ENCODE results near the gene NPDC1. TPM values are rescaled to one million over a fixed set of nuclear protein-coding genes. Genes with fewer than 3 reads are reported as not detected.

NPDC1 gene
- polyA plus RNA-seq, 12 donors: 26.6 to 48.0 (median 30.3) TPM; not detected in 1

DNA sequence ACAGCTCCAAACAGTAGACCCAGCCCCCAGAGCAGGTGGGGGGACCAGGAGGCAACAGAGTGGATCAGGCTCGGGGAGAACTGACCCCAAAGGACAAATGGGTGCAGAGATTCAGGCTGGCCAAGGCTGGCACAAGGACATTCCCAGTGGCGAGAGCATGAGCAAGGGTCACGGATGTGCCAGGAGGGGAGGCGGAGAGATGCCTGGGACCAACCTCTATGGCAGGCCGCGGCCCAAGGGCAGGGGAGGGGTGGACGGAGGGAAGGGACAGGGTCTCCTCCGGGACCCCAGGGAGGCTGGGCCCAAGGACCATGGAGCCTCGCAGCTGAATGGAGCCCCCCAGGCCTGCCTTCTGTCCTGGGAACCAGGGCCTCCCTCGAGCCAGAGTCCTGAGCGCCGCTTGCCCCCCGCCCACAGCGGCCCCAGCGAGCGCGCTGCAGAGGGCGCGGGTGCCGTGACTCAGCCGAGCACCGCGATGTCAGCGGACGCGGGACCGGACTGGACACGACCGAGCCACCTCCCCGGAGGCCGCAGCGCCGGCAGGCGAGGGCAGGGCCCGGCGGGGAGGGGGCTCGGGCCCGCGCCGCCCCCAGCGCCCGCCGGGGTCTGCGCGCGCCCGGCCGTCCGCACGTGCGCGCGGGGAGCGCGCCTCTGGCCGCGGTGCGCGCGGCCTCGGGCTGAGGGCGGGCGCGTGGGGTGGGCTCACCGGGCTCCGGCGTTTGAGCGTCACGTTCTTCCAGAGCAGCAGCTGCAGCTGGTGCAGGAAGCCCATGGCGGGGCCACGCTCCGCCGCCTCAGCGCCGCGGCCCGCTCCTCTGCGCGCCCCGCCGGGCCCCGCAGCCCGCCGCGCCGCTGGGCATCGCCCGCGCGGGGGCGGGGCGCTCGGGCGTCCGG is 18.4 kb downstream of the NPDC1 start, which contains the start of gene ABCA2:
Gene ABCA2, minus strand, starts transcription at position 869 of the 894 bp plus-strand sequence. Its CDS starts 97 bp downstream, at position 772.
- DNase-seq: no peak

DNA sequence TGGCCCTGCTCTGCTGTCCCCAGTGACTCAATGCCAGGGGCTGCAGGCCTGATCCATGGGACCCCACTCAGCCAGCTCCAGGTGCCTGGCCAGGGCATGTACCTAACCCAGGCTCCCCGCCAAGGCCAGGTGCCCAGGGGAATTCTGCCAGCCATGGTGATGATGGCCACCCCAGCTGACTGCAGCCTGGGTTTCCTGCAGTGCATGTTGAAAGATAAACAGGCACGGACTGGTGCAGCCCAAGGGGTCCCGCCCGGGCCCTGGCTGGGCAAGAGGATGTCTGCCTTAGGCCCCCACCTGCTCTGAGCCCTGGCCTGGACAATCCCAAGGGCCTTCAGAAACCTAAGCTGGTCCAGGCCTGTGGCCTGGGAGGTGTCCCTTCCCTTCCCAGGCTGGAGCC is 19.1 kb downstream of the NPDC1 start:
- no peak for DNase-seq

- DNase-seq: no peak
Measured at GRCh38 chr9:137026384-137026783, 19.6 kb downstream of the NPDC1 start.

DNA sequence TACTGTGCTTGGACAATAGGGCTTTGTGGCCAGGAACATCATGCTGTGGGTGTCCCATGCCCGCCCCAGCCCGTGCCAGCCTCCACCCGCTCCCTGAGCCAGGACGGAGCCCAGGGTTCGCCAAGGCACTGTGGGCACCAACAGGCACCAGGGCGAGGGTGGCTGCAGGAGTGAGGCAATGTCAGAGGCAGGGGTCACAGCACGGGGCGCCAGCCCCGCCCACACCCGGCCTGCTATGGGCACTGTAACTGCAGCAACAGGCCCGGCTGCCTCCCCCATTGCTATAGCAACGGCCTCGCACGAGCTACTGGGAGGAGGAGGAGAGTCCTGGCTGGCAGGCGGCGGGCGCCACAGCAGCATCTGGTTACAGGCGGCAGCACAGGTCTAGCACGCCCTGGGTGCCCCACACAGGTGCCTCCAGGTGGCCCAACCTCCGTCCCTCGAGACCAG is 20.4 kb downstream of the NPDC1 start:
- DNase-seq: no peak

DNA sequence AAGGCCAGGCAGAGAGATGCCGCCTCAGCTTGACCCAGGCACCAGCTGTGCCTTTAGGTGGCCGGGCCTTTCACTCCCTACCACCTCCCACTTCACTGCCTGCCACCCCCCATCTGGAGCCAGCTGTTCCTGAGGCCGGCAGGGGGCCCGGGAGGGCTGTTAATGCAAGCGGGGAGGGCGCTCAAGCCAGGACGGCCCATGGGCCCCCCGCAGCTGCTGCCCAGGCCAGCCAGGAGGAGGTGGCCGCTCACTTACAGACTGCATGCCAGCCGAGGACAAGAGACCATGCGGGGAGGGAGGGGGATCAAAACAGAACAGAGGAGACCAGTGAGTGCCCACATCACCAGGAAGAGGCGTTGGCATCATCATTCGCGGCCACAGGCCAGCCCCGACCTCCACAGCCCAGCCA is 22.4 kb downstream of the NPDC1 start:
- no peak for DNase-seq

DNA sequence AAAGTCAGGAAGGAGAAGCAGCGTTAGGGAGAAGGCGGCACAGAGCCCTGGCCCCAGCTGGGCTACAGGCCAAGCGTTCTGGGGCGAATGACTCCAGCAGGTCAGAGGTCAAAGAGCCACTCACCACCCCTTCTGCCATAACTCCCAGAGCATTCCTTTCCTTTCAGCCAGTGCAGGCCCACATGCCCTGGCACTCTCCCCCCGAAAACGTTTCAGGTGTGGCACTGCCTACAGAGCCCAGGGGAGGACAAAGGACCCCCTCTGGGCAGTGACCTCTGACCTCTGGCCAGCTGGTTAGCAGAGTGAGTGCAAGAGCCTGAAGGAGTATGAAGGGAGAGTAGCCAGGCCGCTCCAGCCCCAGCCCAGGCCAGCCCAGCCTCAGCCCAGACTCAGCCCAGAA is 22.8 kb downstream of the NPDC1 start:
- DNase-seq: no peak

GRCh38 chr9:137022662-137023008 is 23.3 kb downstream of the NPDC1 start:
- no peak for DNase-seq

DNA sequence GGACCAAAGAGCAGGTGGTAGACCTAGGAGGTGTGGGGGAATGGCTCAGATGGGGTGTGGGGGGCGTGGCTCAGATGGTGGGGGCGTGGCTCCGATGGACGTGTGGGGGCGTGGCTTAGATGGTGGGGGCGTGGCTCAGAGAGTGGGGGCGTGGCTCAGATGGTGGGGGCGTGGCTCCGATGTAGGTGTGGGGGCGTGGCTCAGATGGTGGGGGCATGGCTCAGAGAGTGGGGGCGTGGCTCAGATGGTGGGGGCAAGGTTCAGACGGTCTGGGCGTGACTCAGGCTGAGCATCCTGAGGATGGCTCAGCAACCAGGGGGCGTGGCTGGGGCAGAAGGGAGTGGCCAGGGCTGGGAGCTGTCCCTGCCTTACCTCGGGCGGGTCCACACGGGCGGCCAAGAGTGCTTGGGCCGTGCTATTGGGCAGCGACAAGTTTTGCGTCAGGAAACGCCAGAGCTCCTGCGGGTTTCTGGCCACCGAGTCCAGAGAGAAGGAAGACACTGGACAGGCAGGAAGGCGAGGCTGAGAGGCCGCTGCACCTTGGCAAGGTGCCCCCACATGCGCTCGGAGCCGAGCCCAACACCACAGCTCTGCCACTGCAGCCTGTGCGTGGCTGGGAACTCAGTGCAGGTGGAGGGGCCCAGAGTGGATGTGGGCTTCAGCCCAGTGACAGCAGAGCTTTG is 23.9 kb downstream of the NPDC1 start:
- DNase-seq: no peak

DNA sequence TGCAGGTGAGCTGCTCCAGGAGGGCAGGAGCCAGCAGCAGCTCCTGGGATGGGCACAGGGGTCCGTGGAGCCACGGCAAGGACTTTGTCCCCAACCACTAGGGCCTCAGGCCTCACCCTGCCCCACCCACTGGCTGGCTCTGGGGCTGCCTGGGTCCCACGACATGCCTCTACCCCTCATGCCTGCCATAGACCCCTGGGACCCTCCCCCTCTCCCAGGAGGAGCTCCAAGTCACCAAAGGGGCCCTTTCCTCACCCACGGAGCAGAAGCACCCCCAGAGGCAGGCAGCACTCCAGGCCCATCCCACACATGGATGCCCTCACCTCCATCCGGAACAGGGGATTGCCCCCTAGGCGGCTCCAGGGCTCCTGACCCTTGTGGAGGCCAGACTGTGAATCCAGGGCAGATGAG is 24.4 kb downstream of the NPDC1 start:
- DNase-seq: no peak

DNA sequence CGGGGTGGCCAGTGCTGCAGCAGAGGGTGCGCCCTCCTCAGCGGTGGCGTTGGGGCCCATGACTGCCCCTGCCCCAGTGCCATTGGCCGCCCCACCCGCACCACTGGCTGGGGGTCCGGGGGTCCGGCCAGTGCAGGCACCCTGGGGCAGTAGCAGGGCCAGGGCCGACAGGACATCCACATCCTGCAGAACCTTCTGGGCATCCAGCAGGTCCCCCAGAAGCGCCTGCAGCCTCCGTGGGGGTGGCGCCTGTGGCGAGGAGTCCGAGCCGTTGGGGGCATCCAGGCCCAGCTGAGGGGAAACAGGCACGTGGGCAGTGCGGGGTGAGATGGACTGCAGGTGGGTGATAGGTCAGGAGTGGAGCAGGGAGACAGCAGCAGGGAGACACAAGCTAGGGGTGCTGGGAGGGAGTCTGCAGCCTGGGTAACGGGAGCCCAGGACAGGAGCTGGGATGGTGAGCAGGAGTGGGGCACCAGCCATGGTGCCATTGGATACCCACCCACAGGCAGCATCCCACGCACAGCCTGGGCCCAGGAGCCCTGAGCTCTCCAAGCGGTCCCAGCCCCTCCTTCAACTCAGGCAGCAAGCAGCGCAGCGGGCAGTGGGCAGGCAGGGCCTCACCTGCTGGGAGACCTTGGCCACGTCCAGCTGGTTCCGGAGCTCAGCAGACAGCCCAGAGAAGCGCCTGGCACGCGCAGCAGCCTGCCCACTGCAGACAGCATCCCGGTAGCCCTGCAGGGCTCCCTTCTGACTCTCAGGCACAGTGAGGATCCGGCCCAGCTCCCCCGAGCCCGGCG is 25.0 kb downstream of the NPDC1 start:
- DNase-seq: no peak

- DNase-seq: no peak
Measured at GRCh38 chr9:137019891-137020683, 25.9 kb downstream of the NPDC1 start.

DNA sequence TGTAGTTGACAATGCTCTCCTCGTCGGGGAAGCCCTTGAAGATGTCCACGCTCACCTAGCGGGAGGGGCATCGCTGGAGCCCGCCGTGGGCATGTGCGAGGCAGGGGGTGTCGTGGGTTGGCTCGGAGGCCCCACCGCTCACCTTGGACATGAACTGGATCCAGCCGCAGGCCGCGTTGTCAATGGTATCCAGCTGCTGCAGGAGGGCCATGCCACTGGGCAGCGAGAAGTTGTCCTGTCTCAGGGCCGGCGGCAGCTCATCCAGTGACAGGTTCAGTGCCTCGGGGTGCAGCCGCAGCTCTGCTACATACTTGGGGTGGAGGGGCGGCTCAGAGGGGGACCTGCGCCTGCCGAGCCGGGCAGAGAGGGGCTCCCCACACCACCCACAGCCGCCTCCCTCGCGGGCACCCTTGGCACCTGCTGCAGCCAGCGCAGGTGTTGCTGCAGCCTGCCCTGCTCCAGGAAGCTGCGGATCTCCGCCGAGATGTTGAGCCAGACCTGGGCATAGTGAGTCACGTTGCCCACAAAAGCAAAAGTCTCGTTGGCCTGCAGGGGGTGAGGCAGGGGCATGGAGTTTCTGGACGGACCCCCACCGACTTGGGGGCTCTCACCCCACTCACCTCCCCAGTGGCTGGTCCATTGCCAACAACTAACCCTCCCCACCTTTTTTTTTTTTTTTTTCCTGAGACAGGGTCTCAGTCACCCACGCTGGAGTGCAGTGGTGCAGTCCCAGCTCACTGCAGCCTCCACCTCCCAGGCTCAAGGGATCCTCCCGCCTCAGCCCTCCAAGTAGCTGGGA is 27.0 kb downstream of the NPDC1 start:
- no peak for DNase-seq

DNA sequence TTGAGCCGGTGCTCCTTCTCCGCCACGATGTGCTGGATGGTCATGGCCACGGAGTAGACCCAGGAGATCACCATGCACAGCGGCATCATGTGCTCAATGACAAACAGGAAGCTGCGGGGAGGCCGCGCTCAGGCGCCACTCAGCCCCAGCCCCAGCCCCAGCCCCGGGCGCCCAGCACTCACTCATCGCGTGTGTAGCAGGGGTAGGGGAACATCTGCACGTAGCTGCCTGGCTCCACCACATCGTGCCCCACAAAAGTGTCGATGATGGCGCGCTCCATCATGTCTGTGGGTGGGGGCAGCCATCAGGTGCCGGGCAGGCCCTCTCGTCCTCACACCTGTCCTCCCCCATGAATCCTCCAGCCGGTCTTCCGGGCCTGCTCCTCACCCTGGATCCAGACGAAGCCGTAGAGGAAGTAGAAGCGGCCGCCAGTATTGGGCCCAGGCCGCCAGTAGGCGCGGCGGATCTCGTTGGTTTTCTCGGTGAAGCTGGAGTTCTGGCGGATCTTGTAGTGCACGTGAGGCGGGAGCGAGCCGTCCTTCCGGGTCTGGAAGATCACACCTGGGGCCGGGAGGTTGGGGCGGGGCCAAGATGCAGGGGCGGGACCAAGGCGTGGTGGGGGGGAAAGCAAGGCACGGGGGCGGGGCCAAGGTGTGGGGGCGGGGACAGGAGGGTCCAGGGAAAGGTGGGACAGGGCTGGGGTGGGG is 28.0 kb downstream of the NPDC1 start:
- no peak for DNase-seq

DNA sequence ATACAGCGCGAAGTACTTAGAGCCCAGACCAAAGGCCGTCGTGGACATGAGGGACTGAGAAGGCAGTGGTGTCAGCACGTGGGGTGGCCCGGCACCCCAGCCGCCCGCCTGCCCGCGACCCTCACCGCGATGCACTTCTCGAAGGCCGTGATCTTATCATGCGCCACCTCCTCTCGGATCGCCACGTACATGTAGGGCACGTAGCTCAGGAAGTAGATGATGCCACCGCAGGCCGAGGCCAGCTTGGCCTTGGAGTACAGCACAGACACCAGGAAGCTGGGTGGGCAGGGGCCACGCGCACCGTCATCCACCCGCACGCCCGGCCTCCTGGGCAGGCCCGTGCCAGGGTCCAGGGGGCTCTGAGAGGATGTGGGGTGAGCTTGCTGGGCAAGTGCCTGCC is 28.9 kb downstream of the NPDC1 start:
- DNase-seq: no peak

- DNase-seq: no peak
Measured at GRCh38 chr9:137016436-137016835, 29.5 kb downstream of the NPDC1 start.

DNA sequence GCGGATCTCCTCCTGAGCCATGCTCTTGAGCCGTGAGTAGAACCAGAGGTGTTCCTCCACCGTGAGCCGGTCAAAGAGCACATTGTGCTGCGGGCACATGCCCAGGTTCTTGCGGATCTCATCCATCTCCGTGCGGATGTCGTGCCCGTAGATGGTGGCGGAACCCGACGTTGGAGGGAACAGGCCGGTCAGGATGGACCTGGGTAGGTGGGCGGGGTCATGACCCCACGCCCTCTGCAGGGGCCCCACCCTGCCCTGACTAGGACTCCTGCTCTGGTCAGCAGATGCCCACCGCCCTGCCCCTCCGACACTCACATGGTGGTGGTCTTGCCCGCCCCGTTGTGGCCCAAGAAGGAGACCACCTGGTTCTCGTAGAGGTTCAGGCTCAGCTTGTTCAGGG is 30.0 kb downstream of the NPDC1 start:
- DNase-seq: no peak

DNA sequence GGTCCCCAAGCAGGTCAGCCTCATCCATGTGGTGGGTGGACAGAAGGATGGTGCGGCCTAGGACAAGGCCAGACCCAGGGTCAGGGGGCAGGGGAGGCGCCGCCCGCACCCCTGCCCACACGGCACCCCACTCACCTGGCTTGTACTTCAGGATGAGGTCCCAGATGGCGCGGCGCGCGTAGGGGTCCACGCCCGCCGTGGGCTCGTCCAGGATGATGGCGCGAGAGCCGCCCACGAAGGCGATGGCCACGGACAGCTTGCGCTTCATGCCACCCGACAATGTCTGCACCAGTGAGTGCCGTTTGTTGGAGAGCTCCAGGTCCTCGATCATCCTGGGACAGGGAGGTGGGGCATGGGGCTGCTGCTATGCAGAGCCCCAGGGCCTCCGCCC is 30.4 kb downstream of the NPDC1 start:
- no peak for DNase-seq

- no peak for DNase-seq
Measured at GRCh38 chr9:137014776-137015539, 31.0 kb downstream of the NPDC1 start.

- DNase-seq: no peak
Measured at GRCh38 chr9:137014166-137014565, 31.8 kb downstream of the NPDC1 start.

All from muscle of arm (tissue), 12 donors.